GM10266 (cell line): ENCODE results near the gene GATB.

Experiments
- DNase-seq: peaks from one replicate; pipeline ENCODE4 v3.0.0; 2012; ENCODE audit errors: extremely low spot score
- TF ChIP-seq, protein P1 (sequence below): IDR thresholded peaks from 2 replicates; pipeline ENCODE4 v1.5.1; 2012; ENCODE audit warnings: mild to moderate bottlenecking, low read depth; ENCODE audit not compliant: control insufficient read depth, insufficient read depth; ENCODE audit errors: missing control alignments

The GATB gene

DNA sequence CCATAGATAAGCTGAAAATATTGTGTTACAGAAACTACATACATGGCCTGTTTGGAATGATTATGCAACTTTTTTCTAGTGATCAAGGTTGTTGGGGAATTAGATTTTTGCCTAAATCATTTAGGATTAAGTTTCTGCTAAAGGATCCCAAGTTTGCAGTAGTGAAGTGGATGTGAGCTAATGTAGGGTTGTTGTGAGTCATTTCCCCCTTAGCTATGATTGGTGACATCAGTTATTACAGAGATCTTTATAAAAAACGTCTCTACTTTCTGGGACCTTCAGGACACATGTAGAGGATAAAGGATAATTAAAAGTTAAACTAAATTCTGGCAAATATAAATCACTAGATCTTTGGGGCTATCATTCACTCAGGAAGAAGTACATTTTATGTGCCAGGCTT lies 133.3 kb downstream of the GATB start:
- DNase-seq, result no peak
- TF ChIP-seq, protein P1, sequence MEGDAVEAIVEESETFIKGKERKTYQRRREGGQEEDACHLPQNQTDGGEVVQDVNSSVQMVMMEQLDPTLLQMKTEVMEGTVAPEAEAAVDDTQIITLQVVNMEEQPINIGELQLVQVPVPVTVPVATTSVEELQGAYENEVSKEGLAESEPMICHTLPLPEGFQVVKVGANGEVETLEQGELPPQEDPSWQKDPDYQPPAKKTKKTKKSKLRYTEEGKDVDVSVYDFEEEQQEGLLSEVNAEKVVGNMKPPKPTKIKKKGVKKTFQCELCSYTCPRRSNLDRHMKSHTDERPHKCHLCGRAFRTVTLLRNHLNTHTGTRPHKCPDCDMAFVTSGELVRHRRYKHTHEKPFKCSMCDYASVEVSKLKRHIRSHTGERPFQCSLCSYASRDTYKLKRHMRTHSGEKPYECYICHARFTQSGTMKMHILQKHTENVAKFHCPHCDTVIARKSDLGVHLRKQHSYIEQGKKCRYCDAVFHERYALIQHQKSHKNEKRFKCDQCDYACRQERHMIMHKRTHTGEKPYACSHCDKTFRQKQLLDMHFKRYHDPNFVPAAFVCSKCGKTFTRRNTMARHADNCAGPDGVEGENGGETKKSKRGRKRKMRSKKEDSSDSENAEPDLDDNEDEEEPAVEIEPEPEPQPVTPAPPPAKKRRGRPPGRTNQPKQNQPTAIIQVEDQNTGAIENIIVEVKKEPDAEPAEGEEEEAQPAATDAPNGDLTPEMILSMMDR, result no peak

DNA sequence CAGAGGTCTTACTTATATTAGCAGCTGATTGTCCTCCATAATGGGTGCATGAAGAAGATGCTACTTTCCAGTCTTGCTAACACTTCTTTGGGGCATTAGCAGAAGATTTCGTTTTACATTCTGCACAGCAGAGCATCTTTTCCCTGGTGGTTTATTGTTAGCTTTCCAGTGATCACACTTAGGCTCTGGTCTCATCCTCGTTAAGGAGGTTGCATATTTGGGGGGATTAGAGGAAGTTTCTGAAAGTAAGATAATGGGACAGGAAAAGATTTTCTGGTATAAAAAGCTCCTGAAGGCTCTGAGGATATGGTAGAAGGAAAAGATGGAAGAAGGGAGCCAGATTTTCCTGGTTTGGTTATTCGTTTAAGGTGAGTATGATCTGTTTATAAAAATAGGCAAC lies 134.1 kb downstream of the GATB start:
- TF ChIP-seq, protein P1, result no peak
- no peak for DNase-seq

DNA sequence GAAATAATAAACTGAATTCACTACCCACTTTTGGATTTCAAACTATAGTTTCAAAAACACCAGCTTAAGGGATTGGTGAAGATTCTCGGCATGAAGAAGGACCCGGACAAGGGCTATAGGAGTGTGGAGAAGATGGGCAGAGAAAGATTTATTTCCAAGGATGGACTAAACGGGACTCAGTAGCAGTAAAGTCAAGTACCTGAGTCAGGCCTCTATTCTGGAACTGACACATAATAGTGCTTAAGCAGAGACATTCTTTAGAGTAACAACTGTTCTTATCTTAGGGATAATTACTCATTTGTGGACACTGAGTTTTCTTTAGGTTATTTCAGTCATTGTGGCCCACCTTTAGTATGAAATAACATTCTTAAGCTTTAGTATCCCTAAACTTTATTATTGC lies 134.6 kb downstream of the GATB start:
- TF ChIP-seq, protein P1, result no peak
- DNase-seq, result no peak

DNA sequence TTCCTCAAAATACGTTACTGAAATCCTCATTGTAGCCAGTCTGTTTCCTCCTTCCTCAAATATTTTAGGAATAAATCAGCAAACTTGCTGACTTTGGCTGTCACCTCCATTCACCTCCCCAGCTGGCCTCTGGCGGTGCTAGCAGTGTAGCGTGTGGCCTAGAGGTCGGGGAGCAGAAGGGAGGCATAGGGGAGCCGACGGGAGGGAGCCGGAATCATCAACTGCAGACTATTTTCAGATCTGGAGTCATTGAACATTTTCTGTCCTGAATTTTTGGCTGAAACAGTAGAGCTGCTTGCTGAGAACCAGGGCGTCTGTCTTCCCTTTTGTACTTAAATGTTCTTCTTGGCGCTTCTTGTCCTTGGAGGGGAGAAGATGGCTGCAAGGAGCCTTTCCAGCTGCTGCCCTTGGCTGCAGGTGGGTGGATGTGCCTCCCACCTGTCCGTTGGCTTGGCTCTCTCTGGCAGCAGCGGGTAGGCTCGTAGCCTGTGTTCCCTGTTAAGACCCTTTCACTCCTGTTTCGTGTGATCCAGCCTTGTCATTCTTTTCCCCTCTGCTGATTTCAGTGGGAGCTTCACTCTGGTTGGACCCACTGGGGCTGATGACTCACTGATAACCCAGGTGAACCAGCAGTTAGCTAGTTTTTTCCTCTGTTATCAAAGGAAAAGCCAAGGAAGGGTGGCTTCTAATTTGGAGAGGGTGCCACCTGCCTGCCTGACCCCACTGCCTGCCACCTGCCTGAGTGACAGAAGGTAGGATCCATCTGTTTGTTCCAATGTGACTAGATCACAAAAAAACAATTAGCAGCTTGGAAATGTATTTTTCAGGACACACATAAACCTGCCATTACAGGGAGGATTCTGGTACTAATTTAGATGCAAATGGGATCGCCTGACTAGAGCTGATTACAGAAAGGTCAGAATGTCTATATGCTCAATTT lies 135.9 kb downstream of the GATB start:
- no peak for DNase-seq
- TF ChIP-seq, protein P1, result no peak
